Measurements from ENCODE around the gene SH3PXD2A.
"Not testable (repeated sequence)": the region's sequence is repeated elsewhere in the genome, so short reads cannot be mapped to it uniquely, and the experiment has no call there.

The SH3PXD2A gene

GRCh38 chr10:103677486-103678177 is 177.7 kb downstream of the SH3PXD2A start:
- no peak for DNase-seq

GRCh38 chr10:103676851-103677417 is 178.4 kb downstream of the SH3PXD2A start:
- no peak for DNase-seq

- no peak for DNase-seq
Observed at GRCh38 chr10:103676058-103676785, 179.2 kb downstream of the SH3PXD2A start.

- no peak for DNase-seq
Observed at GRCh38 chr10:103673606-103674005, 181.8 kb downstream of the SH3PXD2A start.

GRCh38 chr10:103672345-103672744 is 183.0 kb downstream of the SH3PXD2A start:
- no peak for DNase-seq

- DNase-seq: no peak
Observed at GRCh38 chr10:103671126-103671895, 184.1 kb downstream of the SH3PXD2A start.

- DNase-seq: no peak
Observed at GRCh38 chr10:103669944-103670343, 185.4 kb downstream of the SH3PXD2A start.

GRCh38 chr10:103669243-103669929 is 186.0 kb downstream of the SH3PXD2A start:
- DNase-seq: no peak

- no peak for DNase-seq
Observed at GRCh38 chr10:103668351-103669242, 186.8 kb downstream of the SH3PXD2A start.

- no peak for DNase-seq
Observed at GRCh38 chr10:103667356-103667755, 188.0 kb downstream of the SH3PXD2A start.

- no peak for DNase-seq
Observed at GRCh38 chr10:103666762-103667150, 188.6 kb downstream of the SH3PXD2A start.

GRCh38 chr10:103666087-103666761 is 189.2 kb downstream of the SH3PXD2A start:
- no peak for DNase-seq

- no peak for DNase-seq
Observed at GRCh38 chr10:103665162-103665889, 190.1 kb downstream of the SH3PXD2A start.

- no peak for DNase-seq
Observed at GRCh38 chr10:103663802-103664201, 191.6 kb downstream of the SH3PXD2A start.

- no peak for DNase-seq
Observed at GRCh38 chr10:103663236-103663635, 192.1 kb downstream of the SH3PXD2A start.

GRCh38 chr10:103662704-103663103 is 192.7 kb downstream of the SH3PXD2A start:
- DNase-seq: not testable (repeated sequence)

GRCh38 chr10:103661198-103661950 is 194.0 kb downstream of the SH3PXD2A start:
- DNase-seq: peak; percentile 68

- DNase-seq: no peak
Observed at GRCh38 chr10:103660364-103661197, 194.8 kb downstream of the SH3PXD2A start.

Measured in CD4-positive, alpha-beta T cell treated with Interleukin-17A for 1 hour (primary cell).